ENCODE measurements around the gene MCM5.

Gene MCM5

DNA sequence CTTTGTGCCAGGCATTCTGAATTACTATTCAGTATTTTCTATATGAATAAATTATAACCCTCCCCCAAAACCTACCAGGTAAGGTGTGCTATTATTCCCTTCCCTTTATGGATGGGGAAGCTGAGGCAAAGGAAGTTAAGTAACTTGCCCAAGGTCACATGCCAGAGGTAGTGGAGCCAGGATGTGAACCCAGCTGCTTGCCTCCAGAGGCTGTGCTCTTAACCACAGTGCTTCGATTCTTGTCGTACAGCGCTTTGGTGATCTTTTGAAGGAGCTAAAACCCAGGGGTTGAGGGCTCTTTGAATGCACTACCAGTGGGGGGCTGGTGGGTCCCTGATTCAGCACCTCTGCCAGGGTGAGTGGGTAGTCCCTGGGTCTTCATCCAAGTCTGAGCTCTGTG, 18.8 kb downstream of the MCM5 start:
- no peaks in the 10 kb centered on the region for H4K20me1 ChIP-seq (ENCODE audit: insufficient read depth, low read length)
- H3K79me2 ChIP-seq (ENCODE audit: insufficient read depth, low read length) = no peaks in the 10 kb centered on the region
- no peaks in the 10 kb centered on the region for H3K4me1 ChIP-seq (ENCODE audit: insufficient read depth, low read length, severe bottlenecking)
- H3K9ac ChIP-seq (ENCODE audit: low read length) = no peak overlapping the region
- no peak overlapping the region for H3K4me3 ChIP-seq (ENCODE audit: low read depth, low read length, poor library complexity, severe bottlenecking)
- no peaks in the 10 kb centered on the region for H3K9me2 ChIP-seq (ENCODE audit: low read depth, low read length)
- no peak overlapping the region for H3K27ac ChIP-seq (ENCODE audit: low read depth, low read length, poor library complexity, severe bottlenecking)
- TF ChIP-seq EZH2 (IDR thresholded peaks at IDR 0.05; ENCODE audit: borderline replicate concordance, low read length) = no peak
- TF ChIP-seq, protein P1, sequence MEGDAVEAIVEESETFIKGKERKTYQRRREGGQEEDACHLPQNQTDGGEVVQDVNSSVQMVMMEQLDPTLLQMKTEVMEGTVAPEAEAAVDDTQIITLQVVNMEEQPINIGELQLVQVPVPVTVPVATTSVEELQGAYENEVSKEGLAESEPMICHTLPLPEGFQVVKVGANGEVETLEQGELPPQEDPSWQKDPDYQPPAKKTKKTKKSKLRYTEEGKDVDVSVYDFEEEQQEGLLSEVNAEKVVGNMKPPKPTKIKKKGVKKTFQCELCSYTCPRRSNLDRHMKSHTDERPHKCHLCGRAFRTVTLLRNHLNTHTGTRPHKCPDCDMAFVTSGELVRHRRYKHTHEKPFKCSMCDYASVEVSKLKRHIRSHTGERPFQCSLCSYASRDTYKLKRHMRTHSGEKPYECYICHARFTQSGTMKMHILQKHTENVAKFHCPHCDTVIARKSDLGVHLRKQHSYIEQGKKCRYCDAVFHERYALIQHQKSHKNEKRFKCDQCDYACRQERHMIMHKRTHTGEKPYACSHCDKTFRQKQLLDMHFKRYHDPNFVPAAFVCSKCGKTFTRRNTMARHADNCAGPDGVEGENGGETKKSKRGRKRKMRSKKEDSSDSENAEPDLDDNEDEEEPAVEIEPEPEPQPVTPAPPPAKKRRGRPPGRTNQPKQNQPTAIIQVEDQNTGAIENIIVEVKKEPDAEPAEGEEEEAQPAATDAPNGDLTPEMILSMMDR (IDR thresholded peaks at IDR 0.05; ENCODE audit: low read length) = no peak
- peaks cover 96% of the 10 kb centered on the region for H3K36me3 ChIP-seq (ENCODE audit: insufficient read depth, low read length)
- H3K27me3 ChIP-seq (ENCODE audit: insufficient read depth, low read length) = no peaks in the 10 kb centered on the region
- no peak overlapping the region for H3K4me2 ChIP-seq (ENCODE audit: low read length)
- H3K9me3 ChIP-seq (ENCODE audit: low read length) = no peaks in the 10 kb centered on the region
- no peak overlapping the region for H2AFZ ChIP-seq (ENCODE audit: low read length)
- H3F3A ChIP-seq (ENCODE audit: insufficient read depth, low read length) = no peaks in the 10 kb centered on the region

DNA sequence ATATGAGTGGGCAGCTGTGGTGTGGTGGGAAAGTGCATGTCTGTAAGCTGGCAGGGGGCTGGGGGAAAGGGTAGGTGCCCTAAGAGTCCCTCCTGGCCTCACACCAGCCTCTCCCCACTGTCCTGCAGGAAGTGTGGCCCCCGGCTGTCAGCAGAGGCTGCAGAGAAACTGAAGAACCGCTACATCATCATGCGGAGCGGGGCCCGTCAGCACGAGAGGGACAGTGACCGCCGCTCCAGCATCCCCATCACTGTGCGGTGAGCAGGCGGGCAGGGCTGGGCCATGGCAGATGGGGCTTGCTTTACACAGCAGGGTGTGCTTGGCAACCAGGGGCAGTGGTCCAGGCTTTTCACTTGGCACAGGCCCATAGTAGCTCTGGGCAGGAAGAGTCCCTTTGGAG, 19.8 kb downstream of the MCM5 start:
- H3K9me2 ChIP-seq (ENCODE audit: low read depth, low read length) = no peaks in the 10 kb centered on the region
- TF ChIP-seq, protein P1 (IDR thresholded peaks at IDR 0.05; ENCODE audit: low read length) = no peak
- TF ChIP-seq EZH2 (IDR thresholded peaks at IDR 0.05; ENCODE audit: borderline replicate concordance, low read length) = no peak

DNA sequence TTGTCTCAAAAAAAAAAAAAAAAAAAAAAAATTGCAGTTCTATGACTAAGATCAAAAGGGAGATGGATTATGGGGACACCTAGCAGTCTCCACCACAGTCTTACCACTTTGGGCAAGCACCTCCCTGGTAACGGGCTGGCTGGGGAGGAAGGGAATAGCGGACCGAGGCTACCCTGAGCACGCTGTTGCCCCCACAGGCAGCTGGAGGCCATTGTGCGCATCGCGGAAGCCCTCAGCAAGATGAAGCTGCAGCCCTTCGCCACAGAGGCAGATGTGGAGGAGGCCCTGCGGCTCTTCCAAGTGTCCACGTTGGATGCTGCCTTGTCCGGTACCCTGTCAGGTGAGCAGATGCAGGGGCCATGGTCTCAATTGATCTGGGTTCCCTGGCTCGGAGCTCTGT, 21.2 kb downstream of the MCM5 start:
- no peaks in the 10 kb centered on the region for H3K79me2 ChIP-seq (ENCODE audit: insufficient read depth, low read length)
- H2AFZ ChIP-seq (ENCODE audit: low read length) = no peak overlapping the region
- no peaks in the 10 kb centered on the region for H3F3A ChIP-seq (ENCODE audit: insufficient read depth, low read length)
- no peaks in the 10 kb centered on the region for H3K27me3 ChIP-seq (ENCODE audit: insufficient read depth, low read length)
- H3K4me3 ChIP-seq (ENCODE audit: low read depth, low read length, poor library complexity, severe bottlenecking) = no peak overlapping the region
- H3K36me3 ChIP-seq (ENCODE audit: insufficient read depth, low read length) = peaks cover 94% of the 10 kb centered on the region
- H3K9ac ChIP-seq (ENCODE audit: low read length) = no peak overlapping the region
- H4K20me1 ChIP-seq (ENCODE audit: insufficient read depth, low read length) = no peaks in the 10 kb centered on the region
- H3K4me2 ChIP-seq (ENCODE audit: low read length) = no peak overlapping the region
- no peaks in the 10 kb centered on the region for H3K4me1 ChIP-seq (ENCODE audit: insufficient read depth, low read length, severe bottlenecking)
- H3K9me2 ChIP-seq (ENCODE audit: low read depth, low read length) = no peaks in the 10 kb centered on the region
- no peak for TF ChIP-seq EZH2 (IDR thresholded peaks at IDR 0.05; ENCODE audit: borderline replicate concordance, low read length)
- TF ChIP-seq, protein P1 (IDR thresholded peaks at IDR 0.05; ENCODE audit: low read length) = no peak
- H3K9me3 ChIP-seq (ENCODE audit: low read length) = no peaks in the 10 kb centered on the region
- no peak overlapping the region for H3K27ac ChIP-seq (ENCODE audit: low read depth, low read length, poor library complexity, severe bottlenecking)

More for the DNA sequence above, 19.8 kb downstream of the MCM5 start:
- Histone ChIP-seq H3K4me3 (ENCODE audit: low read depth, low read length, poor library complexity, severe bottlenecking) (no peak overlapping the region), H3K4me1 (ENCODE audit: insufficient read depth, low read length, severe bottlenecking) (no peaks in the 10 kb centered on the region), H3K4me2 (ENCODE audit: low read length) (no peak overlapping the region), H3K27ac (ENCODE audit: low read depth, low read length, poor library complexity, severe bottlenecking) (no peak overlapping the region), H3K36me3 (ENCODE audit: insufficient read depth, low read length) (peaks cover 97% of the 10 kb centered on the region), H3K79me2 (ENCODE audit: insufficient read depth, low read length) (no peaks in the 10 kb centered on the region), H3K9me3 (ENCODE audit: low read length) (no peaks in the 10 kb centered on the region), H4K20me1 (ENCODE audit: insufficient read depth, low read length) (no peaks in the 10 kb centered on the region), H2AFZ (ENCODE audit: low read length) (no peak overlapping the region), H3K9ac (ENCODE audit: low read length) (no peak overlapping the region), H3K27me3 (ENCODE audit: insufficient read depth, low read length) (no peaks in the 10 kb centered on the region), H3F3A (ENCODE audit: insufficient read depth, low read length) (no peaks in the 10 kb centered on the region)
